NCI-H69 (cell line): ENCODE measurements around the gene GTF3C4.

ENCODE experiments used
- DNase-seq: peaks from one replicate; lab custom pipeline; 2025; lab: John Stamatoyannopoulos, UW

Gene GTF3C4

GRCh38 chr9:132732326-132733259 is 62.3 kb downstream of the GTF3C4 start:
- peak; percentile 29 for DNase-seq

- DNase-seq, result peak; percentile 29
Observed at GRCh38 chr9:132733260-132733815, 63.1 kb downstream of the GTF3C4 start.

- DNase-seq, result no peak
Observed at GRCh38 chr9:132739710-132740310, 69.5 kb downstream of the GTF3C4 start.

- DNase-seq, result no peak
Observed at GRCh38 chr9:132740526-132741309, 70.5 kb downstream of the GTF3C4 start.

- DNase-seq, result peak; percentile 26
Observed at GRCh38 chr9:132742821-132743311, 72.6 kb downstream of the GTF3C4 start.

GRCh38 chr9:132743931-132744479 is 73.7 kb downstream of the GTF3C4 start:
- no peak for DNase-seq
